K562 (cell line): ENCODE data around the gene PRRC2A. TPM values are rescaled to one million over a fixed set of nuclear protein-coding genes. Genes with fewer than 3 reads are reported as not detected.

Experiments used
- E2F4 ChIP-seq: sonication (generic); formaldehyde crosslinking; IDR thresholded peaks from 2 replicates; pipeline ENCODE4 v1.8.0; 2022; ENCODE audit warnings: mild to moderate bottlenecking, low read depth, missing genetic modification reagents
- EHMT2 ChIP-seq: fragments of 450-650 bp; IDR thresholded peaks from 2 replicates; pipeline ENCODE4 v1.6.1; 2018; ENCODE audit warnings: antibody characterized with exemption
- EP400 ChIP-seq: fragments of 450-650 bp; IDR thresholded peaks from 2 replicates; pipeline ENCODE4 v1.6.1; 2017; ENCODE audit warnings: antibody characterized with exemption, mild to moderate bottlenecking, moderate library complexity
- FOXA3 ChIP-seq, 2 experiments: fragments of 450-650 bp in 1 of 2; sonication (generic) in 1 of 2; formaldehyde crosslinking; IDR thresholded peaks in 1 of 2; conservative IDR thresholded peaks in 1 of 2; 2 replicates each; pipeline versions ENCODE4 v1.4.0 to v1.8.0; 2020 to 2022; ENCODE audit warnings: mild to moderate bottlenecking in 2 of 2, missing genetic modification reagents in 1 of 2
- HDAC1 ChIP-seq, 2 experiments: fragments of 450-650 bp; IDR thresholded peaks; 2 replicates each; pipeline ENCODE4 v1.6.1; 2016 to 2017; ENCODE audit warnings: inconsistent platforms in 1 of 2, mild to moderate bottlenecking in 1 of 2, moderate library complexity in 1 of 2
- HEY1 ChIP-seq: fragments of 250-450 bp; sonication (Bioruptor Pico); IDR thresholded peaks from 2 replicates; pipeline ENCODE4 v1.5.0; 2020; ENCODE audit warnings: mild to moderate bottlenecking, moderate library complexity, borderline replicate concordance
- MBD1 ChIP-seq: fragments of 250-450 bp; sonication (Bioruptor Pico); IDR thresholded peaks from 2 replicates; pipeline ENCODE4 v1.8.0; 2022; ENCODE audit warnings: inconsistent platforms
- NR2C2 ChIP-seq, 2 experiments: fragments of 200-800 bp in 1 of 2; sonication (Bioruptor generic) in 1 of 2; sonication (generic) in 1 of 2; formaldehyde crosslinking in 1 of 2; IDR thresholded peaks; 2 replicates each; pipeline versions ENCODE4 v1.6.1 to v1.8.0; 2016 to 2022; ENCODE audit warnings: mild to moderate bottlenecking in 1 of 2, missing compliant biosample characterization in 1 of 2, missing genetic modification characterization in 1 of 2, missing genetic modification reagents in 1 of 2
- SAP30 ChIP-seq: fragments of 200-600 bp; sonication (generic); IDR thresholded peaks from 2 replicates; pipeline ENCODE4 v1.6.1; 2012; ENCODE audit warnings: borderline replicate concordance, low read depth, mild to moderate bottlenecking, moderate library complexity, low read length, control low read depth, inconsistent platforms; ENCODE audit not compliant: insufficient read depth, poor library complexity, severe bottlenecking
- TFAP4 ChIP-seq: sonication (generic); formaldehyde crosslinking; IDR thresholded peaks from 2 replicates; pipeline ENCODE4 v1.8.0; 2022; ENCODE audit warnings: missing genetic modification reagents, mild to moderate bottlenecking, moderate library complexity, borderline replicate concordance
- TRIM24 ChIP-seq, 2 experiments: fragments of 450-650 bp; IDR thresholded peaks; 2 replicates each; pipeline ENCODE4 v1.6.1; 2016
- ZBTB5 ChIP-seq: fragments of 450-650 bp; IDR thresholded peaks from 2 replicates; pipeline ENCODE4 v1.6.1; 2017; ENCODE audit warnings: antibody characterized with exemption
- ZFPM2 ChIP-seq: fragments of 250-450 bp; sonication (Bioruptor Pico); IDR thresholded peaks from 2 replicates; pipeline ENCODE4 v1.5.1; 2022; ENCODE audit warnings: mild to moderate bottlenecking
- ZNF165 ChIP-seq: fragments of 250-450 bp; sonication (Bioruptor Pico); IDR thresholded peaks from 2 replicates; pipeline ENCODE4 v1.4.0; 2020; ENCODE audit warnings: borderline replicate concordance
- ZNF274 ChIP-seq: IDR thresholded peaks from 2 replicates; pipeline ENCODE4 v1.6.1; 2011; ENCODE audit warnings: low read depth, mild to moderate bottlenecking, low read length, moderate library complexity, borderline replicate concordance
- polyA plus RNA-seq, 8 experiments: library from polyadenylated mRNA; depleted of rRNA in 4 of 8; stranded (reverse) in 5 of 8; unstranded in 3 of 8; fragments of >200 nt; fragmentation: Nextera tagmentation in 2 of 8; fragmentation: Illumina TruSeq in 1 of 8; extraction: Ambion mirVana in 2 of 8; extraction: Trizol in 1 of 8; gene quantifications; 2 replicates each; pipeline versions ENCODE4 v1.2.1 to v1.2.3, GENCODE V29; 2011 to 2014; ENCODE audit warnings: inconsistent platforms in 1 of 8, missing spikeins in 1 of 8
- total RNA-seq, 7 experiments: library from RNA; depleted of rRNA in 6 of 7; stranded (reverse); fragments of >200 nt in 6 of 7; fragmentation: Illumina TruSeq in 2 of 7; extraction: Trizol in 2 of 7; gene quantifications; 2 replicates each; pipeline versions ENCODE4 v1.2.1 to v1.2.3, GENCODE V29; 2011 to 2021; ENCODE audit warnings: low replicate concordance in 1 of 7
- TF ChIP-seq, protein P1 (sequence below): sonication (generic); formaldehyde crosslinking; IDR thresholded peaks from 2 replicates; pipeline ENCODE4 v1.8.0; 2023; ENCODE audit warnings: mild to moderate bottlenecking, missing genetic modification reagents

PRRC2A gene
- total and polyA plus RNA-seq, 9 of the 15 experiments (the other 6 are each of a cell fraction or from before 2014, with no cell fraction given), result 1.0 to 332 (median 63.0) TPM

GRCh38 chr6:31664790-31665500, 44.4 kb downstream of the PRRC2A start, which contains the start of gene GPANK1 (continued):
- peak; percentile 91 for TF ChIP-seq E2F4 (CRISPR knock-in tag)
- TF ChIP-seq ZNF274, result no peak
- peak; percentile 9; the same call in 1 of the 2 replicates for TF ChIP-seq EHMT2
- no peak for TF ChIP-seq HEY1 (CRISPR knock-in tag)
- TF ChIP-seq ZBTB5, result no peak
- peak; percentile 82 for TF ChIP-seq NR2C2 (CRISPR knock-in tag; IDR thresholded peaks at IDR 0.05)
- no peak for TF ChIP-seq NR2C2 (tag; IDR thresholded peaks at IDR 0.05)
- peak in 1 of 2 experiments; percentile 6; a peak in 1 of 4 replicates for TF ChIP-seq HDAC1 (IDR thresholded peaks at IDR 0.05)
- no peak for TF ChIP-seq SAP30
- no peak for TF ChIP-seq ZNF165 (CRISPR knock-in tag)
- 0 out of 2 replicates have a peak, but pooled peaks have one; percentile 4 for TF ChIP-seq ZFPM2 (CRISPR knock-in tag)
- TF ChIP-seq, protein P1, sequence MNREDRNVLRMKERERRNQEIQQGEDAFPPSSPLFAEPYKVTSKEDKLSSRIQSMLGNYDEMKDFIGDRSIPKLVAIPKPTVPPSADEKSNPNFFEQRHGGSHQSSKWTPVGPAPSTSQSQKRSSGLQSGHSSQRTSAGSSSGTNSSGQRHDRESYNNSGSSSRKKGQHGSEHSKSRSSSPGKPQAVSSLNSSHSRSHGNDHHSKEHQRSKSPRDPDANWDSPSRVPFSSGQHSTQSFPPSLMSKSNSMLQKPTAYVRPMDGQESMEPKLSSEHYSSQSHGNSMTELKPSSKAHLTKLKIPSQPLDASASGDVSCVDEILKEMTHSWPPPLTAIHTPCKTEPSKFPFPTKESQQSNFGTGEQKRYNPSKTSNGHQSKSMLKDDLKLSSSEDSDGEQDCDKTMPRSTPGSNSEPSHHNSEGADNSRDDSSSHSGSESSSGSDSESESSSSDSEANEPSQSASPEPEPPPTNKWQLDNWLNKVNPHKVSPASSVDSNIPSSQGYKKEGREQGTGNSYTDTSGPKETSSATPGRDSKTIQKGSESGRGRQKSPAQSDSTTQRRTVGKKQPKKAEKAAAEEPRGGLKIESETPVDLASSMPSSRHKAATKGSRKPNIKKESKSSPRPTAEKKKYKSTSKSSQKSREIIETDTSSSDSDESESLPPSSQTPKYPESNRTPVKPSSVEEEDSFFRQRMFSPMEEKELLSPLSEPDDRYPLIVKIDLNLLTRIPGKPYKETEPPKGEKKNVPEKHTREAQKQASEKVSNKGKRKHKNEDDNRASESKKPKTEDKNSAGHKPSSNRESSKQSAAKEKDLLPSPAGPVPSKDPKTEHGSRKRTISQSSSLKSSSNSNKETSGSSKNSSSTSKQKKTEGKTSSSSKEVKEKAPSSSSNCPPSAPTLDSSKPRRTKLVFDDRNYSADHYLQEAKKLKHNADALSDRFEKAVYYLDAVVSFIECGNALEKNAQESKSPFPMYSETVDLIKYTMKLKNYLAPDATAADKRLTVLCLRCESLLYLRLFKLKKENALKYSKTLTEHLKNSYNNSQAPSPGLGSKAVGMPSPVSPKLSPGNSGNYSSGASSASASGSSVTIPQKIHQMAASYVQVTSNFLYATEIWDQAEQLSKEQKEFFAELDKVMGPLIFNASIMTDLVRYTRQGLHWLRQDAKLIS (CRISPR knock-in tag), result peak; percentile 99
- TF ChIP-seq MBD1 (CRISPR knock-in tag), result no peak
- peak in 1 of 2 experiments; percentile 78; a peak in 3 of 4 replicates for TF ChIP-seq FOXA3 (CRISPR knock-in tag; conservative IDR thresholded peaks at IDR 0.05 in 1 of 2, IDR thresholded peaks at IDR 0.05 in 1 of 2)
- TF ChIP-seq TFAP4 (CRISPR knock-in tag), result peak; percentile 89
- TF ChIP-seq TRIM24 (IDR thresholded peaks at IDR 0.05), result peak; percentile 9 to 20; a peak in 2 of 4 replicates
- no peak for TF ChIP-seq EP400
